HepG2 (cell line): ENCODE data around the gene SMYD5. TPM values are rescaled to one million over a fixed set of nuclear protein-coding genes. Genes with fewer than 3 reads are reported as not detected.

Experiments
- BRCA1 ChIP-seq: sonication (generic); formaldehyde crosslinking; IDR thresholded peaks from 2 replicates; pipeline ENCODE4 v1.4.0; 2020; ENCODE audit warnings: missing genetic modification reagents
- CREM ChIP-seq, 2 experiments: sonication (generic) in 1 of 2; formaldehyde crosslinking in 1 of 2; IDR thresholded peaks; 2 replicates each; pipeline versions ENCODE4 v1.4.0 to v1.6.1; 2016 to 2020; ENCODE audit warnings: antibody characterized with exemption in 1 of 2, mild to moderate bottlenecking in 1 of 2, missing genetic modification reagents in 1 of 2
- DNMT1 ChIP-seq: sonication (generic); formaldehyde crosslinking; IDR thresholded peaks from 2 replicates; pipeline ENCODE4 v1.5.1; 2020; ENCODE audit warnings: mild to moderate bottlenecking, missing genetic modification reagents
- ERF ChIP-seq: IDR thresholded peaks from 2 replicates; pipeline ENCODE4 v1.6.1; 2018; ENCODE audit warnings: missing biosample characterization, missing genetic modification reagents
- HNF4G ChIP-seq, 2 experiments: sonication (generic) in 1 of 2; formaldehyde crosslinking in 1 of 2; IDR thresholded peaks; 2 replicates each; pipeline versions ENCODE4 v1.4.0 to v1.6.1; 2011 to 2020; ENCODE audit warnings: borderline replicate concordance in 2 of 2, low read depth in 2 of 2, mild to moderate bottlenecking in 2 of 2, low read length in 1 of 2, missing genetic modification reagents in 1 of 2, moderate library complexity in 1 of 2
- NCOR1 ChIP-seq: fragments of 200-600 bp; sonication (generic); IDR thresholded peaks from 2 replicates; pipeline ENCODE4 v1.7.0; 2017; ENCODE audit warnings: antibody characterized with exemption, low read length, borderline replicate concordance
- NFYC ChIP-seq: IDR thresholded peaks from 2 replicates; pipeline ENCODE4 v1.6.1; 2016; ENCODE audit warnings: missing genetic modification reagents, missing compliant biosample characterization
- RAD51 ChIP-seq: fragments of 450-650 bp; IDR thresholded peaks from 2 replicates; pipeline ENCODE4 v1.6.1; 2016; ENCODE audit warnings: borderline replicate concordance
- REXO4 ChIP-seq: sonication (generic); formaldehyde crosslinking; IDR thresholded peaks from 2 replicates; pipeline ENCODE4 v1.8.0; 2022; ENCODE audit warnings: missing genetic modification reagents, mild to moderate bottlenecking, borderline replicate concordance
- RXRA ChIP-seq: sonication (generic); formaldehyde crosslinking; IDR thresholded peaks from 2 replicates; pipeline ENCODE4 v1.5.1; 2020; ENCODE audit warnings: missing genetic modification reagents
- SSRP1 ChIP-seq: IDR thresholded peaks from 2 replicates; pipeline ENCODE4 v1.6.1; 2016; ENCODE audit warnings: control low read depth
- ZFP82 ChIP-seq: sonication (generic); formaldehyde crosslinking; IDR thresholded peaks from 2 replicates; pipeline ENCODE4 v1.5.1; 2020; ENCODE audit warnings: mild to moderate bottlenecking, missing genetic modification reagents, borderline replicate concordance
- ZNF251 ChIP-seq: sonication (generic); formaldehyde crosslinking; IDR thresholded peaks from 2 replicates; pipeline ENCODE4 v1.9.0; 2021; ENCODE audit warnings: mild to moderate bottlenecking, missing genetic modification reagents
- ZNF3 ChIP-seq: IDR thresholded peaks from 2 replicates; pipeline ENCODE4 v1.7.0; 2017; ENCODE audit warnings: inconsistent platforms
- ZNF512B ChIP-seq: sonication (generic); formaldehyde crosslinking; IDR thresholded peaks from 2 replicates; pipeline ENCODE4 v1.5.1; 2020; ENCODE audit warnings: missing genetic modification reagents, mild to moderate bottlenecking, borderline replicate concordance
- ZNF546 ChIP-seq: sonication (generic); formaldehyde crosslinking; conservative IDR thresholded peaks from 2 replicates; pipeline ENCODE4 v1.8.1; 2023; ENCODE audit warnings: mild to moderate bottlenecking, missing genetic modification reagents
- ZNF569 ChIP-seq: sonication (generic); formaldehyde crosslinking; IDR thresholded peaks from 2 replicates; pipeline ENCODE4 v1.5.0; 2020; ENCODE audit warnings: mild to moderate bottlenecking, missing genetic modification reagents, moderate library complexity, borderline replicate concordance
- ZNF704 ChIP-seq: sonication (generic); formaldehyde crosslinking; IDR thresholded peaks from 2 replicates; pipeline ENCODE4 v1.8.1; 2023; ENCODE audit warnings: mild to moderate bottlenecking, inconsistent platforms, moderate library complexity, missing genetic modification reagents, borderline replicate concordance
- ZNF724P ChIP-seq: sonication (generic); formaldehyde crosslinking; IDR thresholded peaks from 2 replicates; pipeline ENCODE4 v1.8.0; 2022; ENCODE audit warnings: missing genetic modification reagents, borderline replicate concordance
- ZNF878 ChIP-seq: sonication (generic); formaldehyde crosslinking; IDR thresholded peaks from 2 replicates; pipeline ENCODE4 v1.8.1; 2023; ENCODE audit warnings: mild to moderate bottlenecking, missing genetic modification reagents, moderate library complexity
- ZSCAN5A ChIP-seq: sonication (generic); formaldehyde crosslinking; IDR thresholded peaks from 2 replicates; pipeline ENCODE4 v1.8.0; 2022; ENCODE audit warnings: mild to moderate bottlenecking, missing genetic modification reagents, borderline replicate concordance
- polyA plus RNA-seq, 8 experiments: library from polyadenylated mRNA; depleted of rRNA in 3 of 8; stranded (reverse) in 7 of 8; unstranded in 1 of 8; fragments of >200 nt; fragmentation: Illumina TruSeq in 4 of 8; extraction: Trizol in 4 of 8; gene quantifications; 2 replicates each; pipeline versions ENCODE4 v1.2.1 to v1.2.3, GENCODE V29; 2011 to 2016; ENCODE audit warnings: low read depth in 4 of 8, missing spikeins in 1 of 8, mixed read lengths in 1 of 8; ENCODE audit not compliant: insufficient read depth in 1 of 8
- total RNA-seq, 5 experiments: library from RNA; depleted of rRNA; stranded (reverse); fragments of >200 nt; fragmentation: Illumina TruSeq; extraction: Trizol; gene quantifications; 2 replicates each; pipeline ENCODE4 v1.2.3, GENCODE V29; 2016; ENCODE audit warnings: low read depth in 1 of 5
- TF ChIP-seq, protein P1 (sequence below): sonication (generic); formaldehyde crosslinking; IDR thresholded peaks from 2 replicates; pipeline ENCODE4 v1.5.0; 2020; ENCODE audit warnings: missing genetic modification reagents

SMYD5 gene
- total and polyA plus RNA-seq, 2 of the 13 experiments (the other 11 are each of a cell fraction or from before 2014, with no cell fraction given), result 55.8 to 70.4 TPM

GRCh38 chr2:73176881-73177644 lies 37.0 kb upstream of the SMYD5 start (continued):
- TF ChIP-seq ZNF704 (CRISPR knock-in tag), result no peak
- no peak for TF ChIP-seq CREM (IDR thresholded peaks at IDR 0.05)
- no peak for TF ChIP-seq CREM (CRISPR knock-in tag; IDR thresholded peaks at IDR 0.05)
- no peak; the same call in 1 of the 2 replicates for TF ChIP-seq ZSCAN5A (CRISPR knock-in tag)
- no peak for TF ChIP-seq NFYC
- no peak for TF ChIP-seq ZNF878 (CRISPR knock-in tag)
- no peak for TF ChIP-seq SSRP1 (CRISPR knock-in tag)
- no peak for TF ChIP-seq REXO4 (CRISPR knock-in tag)
- TF ChIP-seq ZNF512B (CRISPR knock-in tag), result no peak; the same call in 1 of the 2 replicates
- no peak for TF ChIP-seq ZNF3 (CRISPR knock-in tag)
- no peak for TF ChIP-seq BRCA1 (CRISPR knock-in tag)
- TF ChIP-seq ZNF546 (CRISPR knock-in tag), result 0 out of 2 replicates have a peak, but pooled peaks have one; percentile 42
- TF ChIP-seq DNMT1 (CRISPR knock-in tag), result no peak
- no peak for TF ChIP-seq RAD51
- TF ChIP-seq, protein P1, sequence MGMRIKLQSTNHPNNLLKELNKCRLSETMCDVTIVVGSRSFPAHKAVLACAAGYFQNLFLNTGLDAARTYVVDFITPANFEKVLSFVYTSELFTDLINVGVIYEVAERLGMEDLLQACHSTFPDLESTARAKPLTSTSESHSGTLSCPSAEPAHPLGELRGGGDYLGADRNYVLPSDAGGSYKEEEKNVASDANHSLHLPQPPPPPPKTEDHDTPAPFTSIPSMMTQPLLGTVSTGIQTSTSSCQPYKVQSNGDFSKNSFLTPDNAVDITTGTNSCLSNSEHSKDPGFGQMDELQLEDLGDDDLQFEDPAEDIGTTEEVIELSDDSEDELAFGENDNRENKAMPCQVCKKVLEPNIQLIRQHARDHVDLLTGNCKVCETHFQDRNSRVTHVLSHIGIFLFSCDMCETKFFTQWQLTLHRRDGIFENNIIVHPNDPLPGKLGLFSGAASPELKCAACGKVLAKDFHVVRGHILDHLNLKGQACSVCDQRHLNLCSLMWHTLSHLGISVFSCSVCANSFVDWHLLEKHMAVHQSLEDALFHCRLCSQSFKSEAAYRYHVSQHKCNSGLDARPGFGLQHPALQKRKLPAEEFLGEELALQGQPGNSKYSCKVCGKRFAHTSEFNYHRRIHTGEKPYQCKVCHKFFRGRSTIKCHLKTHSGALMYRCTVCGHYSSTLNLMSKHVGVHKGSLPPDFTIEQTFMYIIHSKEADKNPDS (CRISPR knock-in tag), result 0 out of 2 replicates have a peak, but pooled peaks have one; percentile 68
- no peak for TF ChIP-seq ZNF251 (CRISPR knock-in tag)
- no peak for TF ChIP-seq NCOR1
- no peak; the same call in 1 of the 2 replicates for TF ChIP-seq ZNF724P (CRISPR knock-in tag)
- 0 out of 2 replicates have a peak, but pooled peaks have one; percentile 53 for TF ChIP-seq RXRA (CRISPR knock-in tag)
- peak; percentile 84 for TF ChIP-seq ERF (CRISPR knock-in tag)
- no peak for TF ChIP-seq ZNF569 (CRISPR knock-in tag)
- TF ChIP-seq ZFP82, result no peak
- no peak for TF ChIP-seq HNF4G (IDR thresholded peaks at IDR 0.05; ENCODE audit: borderline replicate concordance, low read depth, low read length)
- TF ChIP-seq HNF4G (CRISPR knock-in tag; IDR thresholded peaks at IDR 0.05; ENCODE audit: borderline replicate concordance, low read depth), result peak; percentile 55; the same call in 1 of the 2 replicates
